ENCODE results near the gene EYA2.

GRCh38 chr20:46865824-46866223 lies 28.8 kb upstream of the EYA2 start:
- TF ChIP-seq CTCF (optimal IDR thresholded peaks at IDR 0.05 in 1 of 3, IDR thresholded peaks at IDR 0.05 in 1 of 3, conservative IDR thresholded peaks at IDR 0.05 in 1 of 3; ENCODE audit: extremely low read depth in 1 of 3, insufficient read depth in 2 of 3, low read length in 3 of 3) (no peak), EZH2 (IDR thresholded peaks at IDR 0.05; ENCODE audit: low read length) (no peak)
